ENCODE data around the gene SELENON.
A peak's percentile ranks its signal among the peaks of the same experiment; 100 is the strongest.

SELENON gene

DNA sequence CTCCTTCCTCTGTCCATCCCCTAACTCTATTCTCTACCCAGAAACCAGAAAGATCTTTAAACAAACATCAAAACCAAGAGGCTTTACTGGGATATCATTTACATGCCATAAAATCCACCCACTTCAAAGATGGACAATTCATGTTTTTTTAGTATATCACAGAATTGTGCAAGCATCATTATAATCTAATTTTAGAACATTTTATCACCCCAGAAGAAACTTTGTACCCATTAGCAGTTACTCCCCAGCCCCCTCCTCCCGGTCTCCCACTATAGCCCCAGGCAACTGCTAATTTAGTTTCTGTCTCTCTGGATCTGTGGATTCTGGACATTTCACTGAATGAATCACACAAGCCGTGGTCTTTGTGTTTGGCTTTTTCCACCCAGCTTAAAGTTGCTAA lies 4.8 kb upstream of the SELENON start:
- no peak for DNase-seq

DNA sequence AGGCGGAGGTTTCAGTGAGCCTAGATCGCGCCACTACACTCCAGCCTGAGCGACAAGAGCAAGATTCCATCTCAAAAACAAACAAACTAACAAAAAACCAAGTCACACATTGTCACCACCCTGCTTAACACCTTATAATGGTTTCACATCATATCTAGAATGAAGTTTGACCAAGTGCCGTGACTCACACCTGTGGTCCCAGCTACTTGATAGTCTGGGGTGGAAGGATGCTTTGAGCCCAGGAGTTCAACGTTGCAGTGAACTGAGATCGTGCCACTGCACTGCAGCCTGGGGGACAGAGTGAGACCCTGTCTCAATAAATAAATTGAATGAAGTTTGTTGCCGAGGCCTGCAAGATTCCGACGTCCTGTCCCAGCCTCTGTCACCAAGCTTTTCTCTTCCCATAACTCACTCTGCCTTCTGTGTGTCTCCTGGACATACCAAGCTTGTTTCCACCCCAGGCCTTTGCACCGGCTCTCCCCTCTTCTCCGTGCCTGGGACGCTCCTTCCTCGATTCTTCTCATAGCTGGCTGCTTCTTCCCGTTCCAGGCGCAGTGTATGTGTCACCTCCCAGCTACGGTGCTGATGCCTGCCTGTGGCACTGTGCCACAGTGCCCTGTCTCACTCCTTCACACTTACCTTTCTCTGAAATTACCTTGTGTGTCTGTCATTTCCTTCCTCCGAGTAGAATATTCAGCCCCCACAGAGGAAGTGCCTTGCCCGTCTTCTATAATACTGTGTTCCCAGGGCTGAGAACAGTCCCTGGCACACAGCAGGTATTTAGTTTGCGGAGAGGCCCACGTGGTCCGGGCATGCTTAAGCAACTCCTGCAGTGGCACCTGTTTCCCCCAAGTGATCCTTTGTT lies 3.8 kb upstream of the SELENON start:
- no peak for DNase-seq

- DNase-seq, result peak; percentile 25 to 83
These were observed 3.1 kb upstream of the SELENON start for GRCh38 chr1:25796811-25797458.

DNA sequence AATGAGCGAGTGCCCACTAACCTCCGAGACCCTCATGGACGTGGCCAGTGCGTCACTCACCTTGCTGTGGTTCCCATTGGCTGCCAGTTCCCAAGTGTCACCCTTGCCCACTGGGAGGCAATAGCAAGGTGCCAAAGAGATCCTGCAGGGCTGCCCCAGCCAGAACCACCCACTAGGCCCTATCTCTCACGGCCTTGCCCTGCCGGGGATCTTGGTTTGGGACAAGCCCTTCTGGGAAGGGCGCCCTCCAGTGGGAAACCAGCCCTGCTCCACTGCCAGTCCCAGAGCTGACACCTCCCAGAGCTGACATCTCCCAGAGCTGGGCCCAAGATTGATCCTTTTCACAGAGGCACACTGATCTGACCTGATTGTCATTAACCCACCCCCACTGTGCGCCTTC lies 2.1 kb upstream of the SELENON start:
- DNase-seq, result no peak

DNA sequence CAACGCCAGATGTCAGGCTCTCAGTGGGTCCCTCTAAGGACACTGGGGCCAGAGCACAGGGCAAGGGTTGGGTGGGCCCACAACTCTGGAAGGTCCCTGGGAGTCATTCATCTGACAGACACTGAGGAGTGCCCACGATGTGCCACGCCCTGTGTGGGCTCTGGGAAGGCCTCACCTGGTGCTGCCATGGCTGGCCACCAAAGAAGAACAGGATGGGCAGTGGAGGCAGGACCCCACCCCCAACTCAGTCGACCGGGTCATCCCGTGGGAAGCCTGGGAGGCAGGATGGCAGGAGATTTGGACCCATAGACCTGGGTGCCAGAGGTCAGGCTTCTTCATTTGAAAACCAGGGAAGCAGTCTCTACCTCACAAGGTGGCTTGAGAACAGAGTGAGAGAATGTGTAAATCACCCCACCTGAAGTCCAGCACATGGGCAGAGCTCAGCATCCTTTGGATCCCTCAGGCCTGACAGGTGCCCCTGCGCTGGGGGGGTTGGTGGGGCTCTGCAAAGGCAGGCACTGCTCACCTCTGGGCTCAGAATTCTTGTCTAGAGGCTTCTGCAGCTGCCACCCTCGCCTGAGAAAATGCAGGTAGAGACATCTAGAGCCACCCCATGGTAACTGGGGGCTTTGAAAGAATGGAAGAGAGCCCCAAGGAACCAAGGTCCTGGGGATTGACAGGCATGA lies 1.2 kb upstream of the SELENON start:
- DNase-seq, result no peak

DNA sequence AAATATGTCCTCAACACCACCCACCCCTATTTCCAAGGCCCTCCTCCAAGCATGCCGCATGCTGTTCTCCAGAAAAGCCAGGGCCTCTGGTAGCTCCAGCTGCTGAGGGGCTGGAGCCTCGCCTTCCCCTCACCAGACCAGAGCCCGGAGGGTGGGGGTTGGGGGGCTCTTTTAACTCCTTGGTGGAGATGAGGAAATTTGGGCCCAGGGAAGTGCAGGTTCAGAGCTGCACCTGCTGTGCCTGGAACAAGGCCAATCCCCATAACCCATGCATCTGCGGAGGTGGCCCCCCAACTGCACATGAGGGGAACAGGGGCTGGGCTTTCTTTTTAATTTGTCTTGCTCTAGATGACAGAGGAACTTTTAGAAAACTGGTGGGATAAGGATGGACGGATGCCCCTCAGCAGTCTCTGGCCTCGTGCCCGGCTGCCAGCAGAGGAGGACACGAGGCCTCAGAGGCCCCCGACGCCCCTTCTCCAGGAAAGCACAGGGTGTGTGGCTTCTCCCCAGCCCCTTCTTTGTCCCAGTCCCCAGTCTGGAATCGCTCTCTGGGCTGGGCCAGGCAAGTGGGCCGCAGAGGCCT lies 550 bp upstream of the SELENON start:
- DNase-seq, result no peak

DNA sequence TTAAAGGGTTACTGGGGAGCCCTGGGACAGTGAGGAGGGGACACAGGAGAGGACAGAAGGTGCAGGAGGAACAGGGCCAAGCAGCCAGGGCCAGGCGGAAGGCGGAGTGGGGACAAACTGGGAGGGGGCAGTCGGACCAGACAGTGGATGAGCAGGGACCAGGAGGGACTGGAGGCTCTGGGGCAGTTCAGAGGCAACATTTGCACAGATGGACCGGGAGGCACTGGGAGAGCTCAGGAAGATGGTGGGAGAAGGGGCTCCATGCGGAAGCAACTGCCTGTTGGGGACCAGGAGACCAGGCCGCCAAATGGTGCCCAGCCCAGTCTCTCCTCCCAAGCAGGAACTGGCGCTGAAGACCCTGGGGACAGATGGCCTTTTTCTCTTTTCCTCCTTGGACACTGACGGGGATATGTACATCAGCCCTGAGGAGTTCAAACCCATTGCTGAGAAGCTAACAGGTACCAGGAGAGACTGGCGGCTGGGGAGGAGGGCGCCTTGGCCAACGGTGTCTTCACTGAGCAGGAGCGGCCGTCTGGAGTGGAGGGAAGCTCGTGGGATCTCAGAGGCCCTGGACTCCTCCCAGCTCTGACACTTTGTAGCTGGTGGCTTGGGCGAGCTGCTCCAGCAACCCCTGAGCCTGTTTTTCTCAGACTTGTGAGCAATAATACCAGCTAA lies 847 bp downstream of the SELENON start:
- no peak for DNase-seq

DNA sequence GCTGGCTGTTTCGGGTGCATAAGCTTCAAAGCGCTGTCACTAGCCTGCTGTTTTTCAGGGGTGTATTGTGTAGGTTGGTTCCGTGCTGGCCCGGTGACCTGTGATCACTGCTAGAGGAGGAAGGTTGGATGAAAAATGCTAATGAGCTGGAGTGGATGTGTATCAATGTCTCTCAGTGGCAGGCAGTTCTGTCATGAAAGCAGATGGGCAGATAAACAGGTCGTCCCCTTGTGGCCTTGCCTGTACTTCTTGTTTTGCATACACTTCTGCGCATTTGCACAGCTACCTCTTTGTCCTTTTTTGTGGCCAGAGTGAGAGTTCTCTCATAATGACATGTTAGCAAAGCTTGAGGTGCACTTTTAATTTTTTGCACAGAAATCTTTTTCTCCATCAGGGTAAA lies 2.9 kb downstream of the SELENON start:
- DNase-seq, result no peak

GRCh38 chr1:25803368-25803767 lies 3.4 kb downstream of the SELENON start:
- DNase-seq, result no peak

GRCh38 chr1:25804244-25804963 lies 4.4 kb downstream of the SELENON start:
- DNase-seq, result no peak

DNA sequence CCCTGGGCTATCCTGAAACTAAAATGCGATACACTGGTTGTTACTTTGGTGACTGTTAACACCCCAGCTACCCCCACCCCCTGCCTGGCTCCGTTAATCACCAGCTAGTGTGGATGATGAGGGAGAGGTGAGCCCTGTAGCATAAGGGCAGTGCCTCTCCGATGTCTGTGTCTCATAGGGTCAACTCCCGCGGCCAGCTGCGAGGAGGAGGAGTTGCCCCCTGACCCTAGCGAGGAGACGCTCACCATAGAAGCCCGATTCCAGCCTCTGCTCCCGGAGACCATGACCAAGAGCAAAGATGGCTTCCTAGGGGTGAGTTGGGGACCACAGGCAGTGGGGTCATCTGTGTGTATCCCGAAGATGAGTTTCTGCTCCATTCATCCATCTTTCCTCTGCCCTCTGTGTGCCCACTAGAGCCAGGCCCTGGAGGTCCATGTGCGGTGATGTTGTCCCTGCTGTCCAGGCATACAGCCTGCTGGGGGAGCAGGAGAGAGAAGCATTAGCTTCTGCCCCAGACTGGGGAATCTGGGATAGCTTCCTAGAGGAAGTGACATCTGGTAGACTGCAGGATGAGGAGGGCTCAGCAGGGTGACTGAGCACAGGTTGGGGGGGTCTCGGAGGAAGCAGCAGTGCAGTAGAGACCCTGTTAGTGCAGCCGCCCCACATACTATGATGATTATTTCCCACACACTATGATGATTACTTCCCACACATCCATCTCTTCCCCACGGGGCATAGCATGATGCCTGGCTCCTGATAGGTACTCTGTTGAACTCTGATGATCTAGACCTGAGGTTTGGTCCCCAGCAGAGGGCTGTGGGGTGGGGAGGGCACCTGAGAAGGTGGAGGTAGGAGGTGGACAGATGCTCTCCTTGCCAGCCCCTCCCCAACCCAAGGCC lies 5.2 kb downstream of the SELENON start:
- no peak for DNase-seq

- no peak for DNase-seq
These were observed 5.9 kb downstream of the SELENON start for GRCh38 chr1:25805863-25806225.

DNA sequence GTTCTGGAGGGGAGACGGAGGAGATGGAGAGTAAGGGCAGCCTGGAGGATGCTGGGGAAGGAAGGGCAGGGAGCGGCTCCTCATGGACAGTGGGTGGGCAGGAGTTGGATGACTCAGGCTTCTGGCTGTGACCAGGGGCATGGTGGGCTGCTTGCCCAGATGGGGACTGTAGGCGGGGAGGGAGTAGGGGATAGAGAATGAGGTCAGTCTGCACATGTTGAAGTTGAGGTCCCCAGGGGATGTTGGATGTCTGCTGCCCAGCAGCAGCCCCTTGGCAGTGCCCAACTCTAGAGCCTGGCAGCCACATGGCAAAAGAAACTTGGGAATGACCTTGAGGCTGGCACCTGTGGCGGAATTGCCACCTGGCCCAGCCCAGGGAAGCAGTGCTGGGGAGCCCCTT lies 6.4 kb downstream of the SELENON start:
- no peak for DNase-seq

GRCh38 chr1:25807480-25808390 lies 7.7 kb downstream of the SELENON start:
- no peak for DNase-seq

- DNase-seq, result no peak
These were observed 8.7 kb downstream of the SELENON start for GRCh38 chr1:25808481-25809244.

GRCh38 chr1:25809283-25809926 lies 9.4 kb downstream of the SELENON start:
- DNase-seq, result peak in 1 of 2 donors; percentile 12

DNA sequence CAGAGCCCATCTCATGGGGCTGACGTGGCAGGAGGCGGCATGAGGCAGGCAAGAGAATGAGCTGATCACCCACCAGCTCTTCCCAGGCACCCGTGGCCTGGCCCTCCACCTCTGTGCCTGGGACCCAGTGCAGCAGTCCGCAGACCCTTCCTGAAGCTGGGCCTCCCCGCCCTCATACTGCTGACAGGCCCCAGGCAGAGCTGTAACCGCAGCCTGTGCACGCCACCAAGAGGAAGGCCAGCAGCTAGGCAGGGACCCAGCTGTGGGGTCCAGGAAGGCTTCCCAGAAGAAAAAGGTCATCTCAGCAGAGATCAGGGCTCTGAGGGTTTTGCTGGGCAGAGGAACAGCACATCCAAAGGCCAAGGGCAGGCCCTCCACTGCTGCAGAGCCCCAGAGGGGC lies 9.9 kb downstream of the SELENON start:
- DNase-seq, result no peak
